SK-N-SH (cell line): ENCODE results near the gene PPP3CA. TPM values are rescaled to one million over a fixed set of nuclear protein-coding genes. Genes with fewer than 3 reads are reported as not detected.
A peak's percentile ranks its signal among the peaks of the same experiment; 100 is the strongest.

Experiments used
- CTCF ChIA-PET: fragments of 300-600, 350-600 bp; formaldehyde crosslinking; extraction: SDS; loops from one replicate; lab custom pipeline; 2021; lab: Yijun Ruan, JAX
- POLR2A ChIA-PET: fragments of 350-600 bp; sonication (Branson Sonifier 250); formaldehyde crosslinking; extraction: SDS; loops from one replicate; lab custom pipeline; 2020; ENCODE audit warnings: antibody characterized with exemption, inconsistent platforms; lab: Yijun Ruan, JAX
- DNase-seq: peaks from one replicate; pipeline ENCODE4 v3.0.0; 2012
- H2AFZ ChIP-seq: fragments of 200-600 bp; sonication (generic); 2 replicates; pipeline ENCODE4 v1.8.1; 2016; ENCODE audit warnings: antibody characterized with exemption, mild to moderate bottlenecking, low read depth
- H3F3A ChIP-seq: fragments of 200-600 bp; sonication (generic); replicated peaks from 2 replicates; pipeline ENCODE3; 2016; ENCODE audit warnings: antibody characterized with exemption, mild to moderate bottlenecking; ENCODE audit not compliant: insufficient read depth
- H3K27ac ChIP-seq, 2 experiments: fragments of 200-500 bp in 1 of 2; fragments of 200-600 bp in 1 of 2; sonication (Bioruptor generic) in 1 of 2; sonication (generic), shearing (Covaris generic) in 1 of 2; 2 replicates each; pipeline versions ENCODE4 v1.5.1 to v1.6.1; 2014 to 2016; ENCODE audit warnings: low read depth in 2 of 2, inconsistent platforms in 1 of 2, low read length in 1 of 2, mild to moderate bottlenecking in 1 of 2, mixed read lengths in 1 of 2
- H3K27me3 ChIP-seq: fragments of 200-600 bp; sonication (generic), shearing (Covaris generic); 2 replicates; pipeline ENCODE4 v1.6.1; 2016; ENCODE audit warnings: mixed run types; ENCODE audit not compliant: insufficient read depth
- H3K36me3 ChIP-seq, 2 experiments: fragments of 200-500 bp in 1 of 2; fragments of 200-600 bp in 1 of 2; sonication (Bioruptor generic) in 1 of 2; sonication (generic) in 1 of 2; replicated peaks in 1 of 2; 2 replicates each; pipeline versions ENCODE3 to v1.5.1; 2014 to 2016; ENCODE audit warnings: low read length in 1 of 2, mild to moderate bottlenecking in 1 of 2; ENCODE audit not compliant: insufficient read depth in 2 of 2, control insufficient read depth in 1 of 2
- H3K4me1 ChIP-seq, 2 experiments: fragments of 200-500 bp in 1 of 2; fragments of 200-600 bp in 1 of 2; sonication (Bioruptor generic) in 1 of 2; sonication (generic), shearing (Covaris generic) in 1 of 2; 2 replicates each; pipeline versions ENCODE4 v1.5.1 to v1.6.1; 2014 to 2016; ENCODE audit warnings: low read depth in 1 of 2, low read length in 1 of 2, mixed run types in 1 of 2; ENCODE audit not compliant: insufficient read depth in 2 of 2, control insufficient read depth in 1 of 2
- H3K4me2 ChIP-seq: fragments of 200-600 bp; sonication (generic), shearing (Covaris generic); 2 replicates; pipeline ENCODE4 v1.6.1; 2017; ENCODE audit warnings: mixed run types
- H3K4me3 ChIP-seq, 2 experiments: fragments of 200-500 bp in 1 of 2; fragments of 200-600 bp in 1 of 2; sonication (Bioruptor generic) in 1 of 2; sonication (generic), shearing (Covaris generic) in 1 of 2; 2 replicates each; pipeline versions ENCODE4 v1.5.1 to v1.8.1; 2014 to 2016; ENCODE audit warnings: low read depth in 2 of 2, inconsistent platforms in 1 of 2, low read length in 1 of 2, mild to moderate bottlenecking in 1 of 2, mixed read lengths in 1 of 2, moderate library complexity in 1 of 2
- H3K79me2 ChIP-seq: fragments of 200-600 bp; sonication (generic); 2 replicates; pipeline ENCODE4 v1.8.1; 2017; ENCODE audit warnings: mild to moderate bottlenecking; ENCODE audit not compliant: insufficient read depth
- H3K9ac ChIP-seq: fragments of 200-600 bp; sonication (generic); 2 replicates; pipeline ENCODE4 v1.6.1; 2017; ENCODE audit warnings: mixed run types
- H3K9me2 ChIP-seq: fragments of 200-600 bp; sonication (generic); 2 replicates; pipeline ENCODE4 v1.6.1; 2017; ENCODE audit warnings: mixed run types
- H3K9me3 ChIP-seq: fragments of 200-600 bp; sonication (generic); 2 replicates; pipeline ENCODE4 v1.6.1; 2017; ENCODE audit warnings: mixed run types, mild to moderate bottlenecking, moderate library complexity
- H4K20me1 ChIP-seq: fragments of 200-600 bp; sonication (generic); 2 replicates; pipeline ENCODE4 v1.6.1; 2017; ENCODE audit warnings: mild to moderate bottlenecking, mixed run types; ENCODE audit not compliant: insufficient read depth
- FOSL2 ChIP-seq: IDR thresholded peaks from 2 replicates; pipeline ENCODE4 v1.4.0; 2012; ENCODE audit warnings: low read depth, mild to moderate bottlenecking, moderate library complexity, borderline replicate concordance
- FOXM1 ChIP-seq: IDR thresholded peaks from 2 replicates; pipeline ENCODE4 v1.4.0; 2012; ENCODE audit warnings: low read depth, mild to moderate bottlenecking
- GABPA ChIP-seq: IDR thresholded peaks from 2 replicates; pipeline ENCODE4 v1.4.0; 2012; ENCODE audit warnings: low read depth, mild to moderate bottlenecking
- GATA2 ChIP-seq: sonication (generic); formaldehyde crosslinking; IDR thresholded peaks from 2 replicates; pipeline ENCODE4 v1.5.0; 2020; ENCODE audit warnings: mild to moderate bottlenecking, missing genetic modification reagents
- JUND ChIP-seq: IDR thresholded peaks from 2 replicates; pipeline ENCODE4 v1.4.0; 2012
- MEF2A ChIP-seq: IDR thresholded peaks from 2 replicates; pipeline ENCODE4 v1.4.0; 2012; ENCODE audit warnings: low read depth, borderline replicate concordance
- MXI1 ChIP-seq: IDR thresholded peaks from 2 replicates; pipeline ENCODE4 v1.6.1; 2012; ENCODE audit warnings: mild to moderate bottlenecking, low read depth, low read length, improper control_type of control experiment
- NRF1 ChIP-seq: IDR thresholded peaks from 2 replicates; pipeline ENCODE4 v1.6.1; 2012; ENCODE audit warnings: low read depth, mild to moderate bottlenecking, low read length
- PBX3 ChIP-seq: IDR thresholded peaks from 2 replicates; pipeline ENCODE4; 2012
- POLR2AphosphoS5 ChIP-seq: IDR thresholded peaks from 2 replicates; pipeline ENCODE4 v1.6.1; 2012; ENCODE audit warnings: low read depth, low read length
- RXRA ChIP-seq: IDR thresholded peaks from 2 replicates; pipeline ENCODE4 v1.4.0; 2012; ENCODE audit warnings: low read depth, mild to moderate bottlenecking, borderline replicate concordance
- SMC3 ChIP-seq: IDR thresholded peaks from 2 replicates; pipeline ENCODE4 v1.6.1; 2012; ENCODE audit warnings: low read depth, low read length, improper control_type of control experiment
- TCF12 ChIP-seq: IDR thresholded peaks from 2 replicates; pipeline ENCODE4 v1.4.0; 2012
- TEAD4 ChIP-seq: IDR thresholded peaks from 2 replicates; pipeline ENCODE4 v1.4.0; 2012; ENCODE audit warnings: mild to moderate bottlenecking, borderline replicate concordance; ENCODE audit not compliant: insufficient read depth
- YY1 ChIP-seq: IDR thresholded peaks from 2 replicates; pipeline ENCODE4 v1.4.0; 2012; ENCODE audit warnings: low read depth, mild to moderate bottlenecking
- WGBS: methylation state at CpG from one replicate; pipeline ENCODE4 v1.1.6; 2017; ENCODE audit warnings: low lambda C conversion rate; 5-methylcytosine and 5-hydroxymethylcytosine counted together
- polyA plus RNA-seq, 3 experiments: library from polyadenylated mRNA; depleted of rRNA; stranded (reverse); fragments of >200 nt; gene quantifications; 2 replicates each; pipeline ENCODE4 v1.2.3, GENCODE V29; 2012
- TF ChIP-seq, protein P1 (sequence below): fragments of 150-350 bp; IDR thresholded peaks from 2 replicates; pipeline ENCODE4 v1.6.1; 2016; ENCODE audit warnings: mild to moderate bottlenecking, low read depth, low read length
- TF ChIP-seq, protein P2 (sequence below): fragments of 150-350 bp; IDR thresholded peaks from 2 replicates; pipeline ENCODE4 v1.6.1; 2017; ENCODE audit warnings: antibody characterized with exemption, low read length, low read depth, borderline replicate concordance

PPP3CA gene
- polyA plus RNA-seq, 1 of the 3 experiments (the other 2 are of a cell fraction), result 10.7 TPM

DNA sequence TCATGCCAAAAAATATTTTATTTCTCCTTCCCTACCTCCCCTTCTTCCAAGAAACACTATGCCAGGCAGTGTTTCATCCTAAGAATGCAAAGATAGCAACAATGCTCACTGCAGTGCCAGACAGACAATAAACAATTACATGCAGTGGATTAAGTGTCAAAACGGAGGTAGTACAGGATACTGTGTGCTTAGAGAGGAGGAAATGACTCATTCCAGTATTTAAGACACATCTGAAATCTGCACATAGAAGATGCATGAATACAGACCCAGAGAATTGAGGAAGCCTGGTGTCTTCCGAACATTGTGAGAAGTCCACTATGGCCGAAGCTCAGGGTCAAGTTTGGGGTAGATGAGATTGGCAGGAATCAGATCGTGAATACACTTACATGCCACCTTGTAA, 326.4 kb downstream of the PPP3CA start (continued):
- TF ChIP-seq TEAD4, result peak; percentile 60; the same call in 1 of the 2 replicates

- H3K9me2 ChIP-seq, result no peaks in the 10 kb centered on the region
- H3K36me3 ChIP-seq, result peaks cover 0 to 4% of the 10 kb centered on the region in 2 experiments
- H3K9me3 ChIP-seq, result no peaks in the 10 kb centered on the region
- WGBS, result 52% methylated on average over 1 of the region's 1 CpG
- H3F3A ChIP-seq, result peaks cover 11% of the 10 kb centered on the region
- DNase-seq, result no peak
- no peaks in the 10 kb centered on the region for H3K27me3 ChIP-seq
- H3K79me2 ChIP-seq, result no peaks in the 10 kb centered on the region
- POLR2A ChIA-PET, result no interaction called here
- no peak overlapping the region for H3K4me2 ChIP-seq
- no peak overlapping the region for H3K4me3 ChIP-seq
- no peak overlapping the region for H2AFZ ChIP-seq
- peaks cover 0 to 32% of the 10 kb centered on the region in 2 experiments; a peak in 3 of 4 replicates for H3K4me1 ChIP-seq
- CTCF ChIA-PET, result no interaction called here
- TF ChIP-seq TEAD4 (no peak), YY1 (no peak), FOXM1 (no peak), MEF2A (no peak), PBX3 (no peak), GATA2 (CRISPR knock-in tag) (no peak), NRF1 (no peak), JUND (no peak), MXI1 (no peak), POLR2AphosphoS5 (no peak), SMC3 (no peak), TCF12 (no peak), GABPA (no peak), FOSL2 (no peak), RXRA (no peak)
- TF ChIP-seq, protein P1, sequence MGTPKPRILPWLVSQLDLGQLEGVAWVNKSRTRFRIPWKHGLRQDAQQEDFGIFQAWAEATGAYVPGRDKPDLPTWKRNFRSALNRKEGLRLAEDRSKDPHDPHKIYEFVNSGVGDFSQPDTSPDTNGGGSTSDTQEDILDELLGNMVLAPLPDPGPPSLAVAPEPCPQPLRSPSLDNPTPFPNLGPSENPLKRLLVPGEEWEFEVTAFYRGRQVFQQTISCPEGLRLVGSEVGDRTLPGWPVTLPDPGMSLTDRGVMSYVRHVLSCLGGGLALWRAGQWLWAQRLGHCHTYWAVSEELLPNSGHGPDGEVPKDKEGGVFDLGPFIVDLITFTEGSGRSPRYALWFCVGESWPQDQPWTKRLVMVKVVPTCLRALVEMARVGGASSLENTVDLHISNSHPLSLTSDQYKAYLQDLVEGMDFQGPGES, result no peak
- TF ChIP-seq, protein P2, sequence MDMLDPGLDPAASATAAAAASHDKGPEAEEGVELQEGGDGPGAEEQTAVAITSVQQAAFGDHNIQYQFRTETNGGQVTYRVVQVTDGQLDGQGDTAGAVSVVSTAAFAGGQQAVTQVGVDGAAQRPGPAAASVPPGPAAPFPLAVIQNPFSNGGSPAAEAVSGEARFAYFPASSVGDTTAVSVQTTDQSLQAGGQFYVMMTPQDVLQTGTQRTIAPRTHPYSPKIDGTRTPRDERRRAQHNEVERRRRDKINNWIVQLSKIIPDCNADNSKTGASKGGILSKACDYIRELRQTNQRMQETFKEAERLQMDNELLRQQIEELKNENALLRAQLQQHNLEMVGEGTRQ, result no peak
- H3K27ac ChIP-seq, result peak overlapping the region; percentile 14 to 61; a peak in 3 of 4 replicates
- H4K20me1 ChIP-seq, result no peaks in the 10 kb centered on the region
- H3K9ac ChIP-seq, result no peak overlapping the region
Measured at GRCh38 chr4:101019941-101020401, 327.4 kb downstream of the PPP3CA start.
